ENCODE data around the gene CCDC3.

DNA sequence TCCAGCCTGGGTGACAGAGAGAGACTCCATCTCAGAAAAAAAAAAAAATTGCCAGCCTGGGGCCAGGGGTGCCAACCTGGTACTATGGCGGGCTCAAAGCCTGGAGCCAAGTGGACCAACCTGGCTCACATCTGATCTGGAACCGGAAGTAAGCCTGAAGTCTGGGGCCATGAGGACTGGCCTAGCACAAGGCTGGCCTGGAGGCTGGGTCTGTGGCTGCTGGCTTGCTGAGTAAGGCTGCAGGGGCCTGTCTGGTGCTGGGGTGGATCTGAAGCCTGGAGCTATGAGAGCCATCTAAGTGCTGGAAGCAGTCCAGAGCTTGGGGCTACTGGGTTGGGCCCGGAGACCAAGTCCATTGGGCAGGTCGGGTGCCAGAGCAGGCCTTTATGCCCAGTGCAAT lies 84.9 kb downstream of the CCDC3 start:
- no peak for TF ChIP-seq EZH2phosphoT487 (IDR thresholded peaks at IDR 0.05; ENCODE audit: insufficient read depth, low read depth)
- TF ChIP-seq EZH2 (IDR thresholded peaks at IDR 0.05; ENCODE audit: insufficient read depth, poor library complexity, severe bottlenecking) = no peak
